GM18520 (cell line): Measurements from ENCODE around the gene IRX4.
"Not testable (repeated sequence)": the region's sequence is repeated elsewhere in the genome, so short reads cannot be mapped to it uniquely, and the experiment has no call there.

Source experiments
- ATAC-seq: cut with Tn5 transposase; IDR thresholded peaks from one replicate; pipeline ENCODE4 v1.9.1; 2021; ENCODE audit not compliant: unreplicated experiment

The IRX4 gene

DNA sequence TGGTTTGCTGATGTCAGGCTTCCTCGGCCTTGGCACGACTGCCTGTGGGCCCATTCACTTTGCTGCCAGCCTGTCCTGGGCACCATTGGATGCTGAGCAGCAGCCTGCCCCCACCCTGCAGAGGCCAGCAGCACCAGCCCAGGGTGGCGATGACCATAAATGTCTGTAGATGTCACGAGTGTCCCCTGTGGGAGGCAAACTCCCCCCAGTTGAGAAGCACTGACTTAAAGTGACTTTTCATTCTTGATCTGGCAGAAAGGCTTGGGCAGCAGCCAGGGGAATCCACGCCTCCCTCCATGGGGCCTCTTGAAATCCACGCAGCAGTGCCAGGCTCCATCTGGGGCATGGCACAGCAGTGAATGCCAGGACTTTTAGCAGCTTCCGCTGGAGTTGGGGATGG, 21.8 kb downstream of the IRX4 start:
- no peak for ATAC-seq

DNA sequence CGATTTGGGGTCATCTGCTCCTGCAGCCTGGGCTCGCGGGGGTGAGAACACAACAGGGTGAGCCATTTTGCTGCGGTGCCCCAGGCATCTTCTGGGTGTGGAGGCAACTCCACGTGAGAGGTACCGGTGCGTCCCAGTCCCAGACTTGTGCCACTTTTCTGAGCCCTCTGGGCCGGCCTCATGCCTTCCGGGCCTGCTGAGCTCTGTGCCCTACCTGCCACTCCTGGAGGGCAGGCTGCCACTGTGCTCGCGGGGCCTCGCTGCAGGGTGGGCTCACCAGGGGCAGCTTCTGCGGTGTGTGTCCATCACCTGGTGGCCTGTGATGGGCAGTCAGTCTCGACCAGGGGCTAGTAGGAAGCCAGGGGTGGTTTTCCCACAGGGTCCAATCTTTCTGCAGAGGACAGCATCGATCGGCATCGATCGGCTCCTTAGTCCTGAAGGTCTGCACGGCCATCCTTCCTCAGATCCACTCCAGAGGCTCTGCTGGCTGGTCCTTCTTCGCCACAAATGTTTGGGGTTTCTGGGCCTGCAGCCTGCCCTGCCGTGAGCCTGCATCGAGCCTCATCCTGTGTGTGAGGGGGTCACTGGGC, 22.6 kb downstream of the IRX4 start:
- no peak for ATAC-seq

DNA sequence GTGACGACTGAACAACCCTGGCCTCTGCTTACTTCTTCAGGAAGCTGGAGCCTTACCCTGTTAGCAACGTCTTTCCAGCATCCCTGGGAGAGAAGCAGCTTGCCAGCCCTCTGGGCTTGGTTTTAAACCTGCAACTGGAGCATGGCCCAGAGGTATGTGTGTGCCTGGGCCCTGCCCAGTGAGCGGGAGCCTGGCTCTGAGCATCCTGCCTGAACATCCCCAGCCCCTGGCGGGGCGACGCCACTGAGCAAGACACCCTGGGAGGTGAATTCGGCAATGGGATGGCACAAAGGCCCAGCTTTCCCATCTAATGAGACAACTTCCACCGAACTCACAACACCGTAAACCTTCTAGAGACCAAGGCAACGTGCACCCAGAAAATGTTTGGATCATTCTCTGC, 23.6 kb downstream of the IRX4 start:
- ATAC-seq = no peak

GRCh38 chr5:1858436-1858835, 24.3 kb downstream of the IRX4 start:
- no peak for ATAC-seq

GRCh38 chr5:1857256-1857600, 25.5 kb downstream of the IRX4 start:
- ATAC-seq = no peak

GRCh38 chr5:1856596-1857255, 26.0 kb downstream of the IRX4 start:
- no peak for ATAC-seq

DNA sequence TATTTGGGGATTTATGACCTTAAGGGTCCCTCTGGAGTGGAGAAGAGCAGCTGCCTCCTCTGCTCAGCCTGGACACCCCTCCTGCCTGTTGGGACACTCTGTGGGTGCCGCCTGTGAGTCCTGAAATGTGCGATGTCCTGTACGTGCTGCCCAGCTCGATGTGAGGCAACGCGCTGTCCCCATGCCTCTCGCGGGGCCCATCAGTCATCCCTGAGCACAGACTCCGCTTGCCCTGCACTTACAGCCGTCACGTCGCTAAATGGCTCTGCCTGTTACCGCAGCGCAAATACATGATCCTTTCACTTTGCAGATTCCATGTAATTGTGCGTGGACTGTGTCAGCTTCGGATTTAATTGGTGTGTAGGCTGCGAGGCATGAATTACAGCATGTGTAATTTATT, 27.1 kb downstream of the IRX4 start:
- no peak for ATAC-seq

DNA sequence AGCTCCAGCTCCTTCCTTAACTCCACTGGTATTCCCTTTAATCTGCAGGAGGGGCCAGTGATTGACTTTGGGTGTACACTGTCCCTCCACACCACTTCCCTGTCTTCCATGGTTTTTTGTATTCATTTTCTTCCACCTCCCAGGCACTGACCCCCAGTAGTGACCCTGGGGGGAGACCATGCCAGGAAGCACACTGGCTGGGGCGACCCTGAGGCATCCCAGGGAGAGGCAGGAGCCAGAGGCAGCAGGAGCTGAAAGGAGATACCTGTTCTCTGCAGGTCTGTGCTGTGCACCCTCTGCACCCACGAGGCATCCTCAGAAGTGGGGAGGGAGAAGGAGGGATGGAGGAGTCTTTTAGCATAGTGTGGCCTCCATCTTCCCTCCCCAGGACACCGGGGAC, 27.6 kb downstream of the IRX4 start:
- ATAC-seq = no peak

DNA sequence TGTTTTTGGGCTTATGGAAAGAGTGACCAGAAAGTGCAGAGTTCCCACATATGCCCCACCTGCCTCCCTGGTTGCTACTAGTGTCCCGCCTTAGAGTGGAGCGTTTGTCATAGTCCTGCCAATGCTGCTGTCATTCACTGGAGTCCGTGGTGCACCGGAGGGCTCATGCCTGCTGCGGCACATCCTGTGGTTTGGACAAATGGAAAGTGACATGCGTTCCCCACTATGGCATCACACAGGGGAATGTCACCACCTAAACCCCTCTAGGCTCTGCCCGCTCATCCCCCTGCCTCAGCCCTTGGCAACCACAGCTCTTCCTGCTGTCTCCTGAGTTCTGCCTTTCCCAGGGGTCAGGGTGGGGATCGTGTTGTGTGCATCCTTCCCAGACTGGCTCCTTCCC, 29.2 kb downstream of the IRX4 start:
- ATAC-seq = no peak

DNA sequence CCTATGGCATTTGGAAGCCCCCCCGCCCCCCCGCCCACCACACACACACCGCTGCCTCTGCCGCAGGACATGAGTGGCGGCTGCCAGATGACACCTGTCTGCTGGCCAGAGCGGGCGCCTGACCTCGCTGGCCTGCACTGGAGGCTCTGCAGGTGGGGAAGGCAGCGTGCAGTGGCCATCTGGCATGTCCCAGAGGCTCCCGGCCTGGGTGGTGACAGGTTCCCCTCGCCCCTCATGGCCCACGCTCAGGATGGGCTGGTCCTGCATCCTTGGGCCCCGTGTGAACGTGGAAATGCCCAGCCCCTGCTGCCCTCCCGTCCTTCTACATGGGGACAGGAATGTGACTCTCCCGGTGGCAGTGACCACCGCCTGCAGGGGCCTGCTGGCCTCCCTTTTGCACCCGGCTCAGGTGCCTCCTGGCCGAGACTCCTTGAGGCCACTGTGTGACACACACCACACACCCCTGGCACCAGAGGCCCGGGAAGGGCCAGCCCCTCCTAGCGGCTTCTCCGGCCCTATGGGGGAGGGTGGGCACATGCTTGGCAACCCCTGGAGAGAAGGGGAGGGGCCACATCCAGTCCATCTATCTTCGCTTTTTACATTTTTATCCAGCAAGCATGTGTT, 30.3 kb downstream of the IRX4 start:
- no peak for ATAC-seq

- ATAC-seq = no peak
Measured at GRCh38 chr5:1851290-1851934, 31.3 kb downstream of the IRX4 start.

DNA sequence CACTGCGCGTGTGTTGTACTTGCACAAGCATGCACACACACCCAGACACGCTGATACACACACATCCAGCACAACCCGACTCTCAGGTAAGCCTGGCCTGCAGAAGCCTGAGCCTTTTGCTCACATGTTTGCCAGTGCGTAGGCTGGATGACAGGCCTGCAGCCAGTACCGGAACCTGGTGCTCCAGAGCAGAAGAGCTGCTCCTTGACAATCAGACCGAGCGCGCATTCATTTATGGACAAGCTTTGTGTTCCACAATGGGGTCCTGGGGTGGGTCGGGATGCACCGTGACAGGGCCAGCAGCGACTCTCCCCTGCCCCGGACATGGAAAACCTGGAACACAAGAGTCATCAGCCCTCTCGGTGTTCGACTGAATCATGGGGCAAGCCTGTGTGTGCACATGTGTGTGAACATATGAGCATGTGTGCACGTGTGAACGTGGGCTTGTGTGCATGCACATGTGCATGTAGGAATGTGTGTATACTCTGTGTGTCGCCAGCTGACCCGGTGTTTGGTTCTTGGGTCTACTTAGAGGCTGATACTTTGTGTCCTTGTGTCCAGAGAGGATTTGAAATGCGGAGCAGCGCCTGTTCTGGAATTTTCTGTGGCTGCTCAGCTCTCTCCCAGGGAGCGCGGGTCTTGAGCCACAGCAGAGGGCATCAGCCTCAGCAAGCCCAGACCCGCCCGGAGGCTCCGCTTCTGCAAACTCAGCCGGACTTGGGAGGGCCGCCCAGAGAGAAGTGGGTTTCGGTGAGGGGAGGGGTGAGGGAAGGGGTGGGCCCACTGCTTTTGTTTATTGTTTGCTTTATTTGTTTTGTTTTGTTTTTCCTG, 32.2 kb downstream of the IRX4 start:
- ATAC-seq = no peak

DNA sequence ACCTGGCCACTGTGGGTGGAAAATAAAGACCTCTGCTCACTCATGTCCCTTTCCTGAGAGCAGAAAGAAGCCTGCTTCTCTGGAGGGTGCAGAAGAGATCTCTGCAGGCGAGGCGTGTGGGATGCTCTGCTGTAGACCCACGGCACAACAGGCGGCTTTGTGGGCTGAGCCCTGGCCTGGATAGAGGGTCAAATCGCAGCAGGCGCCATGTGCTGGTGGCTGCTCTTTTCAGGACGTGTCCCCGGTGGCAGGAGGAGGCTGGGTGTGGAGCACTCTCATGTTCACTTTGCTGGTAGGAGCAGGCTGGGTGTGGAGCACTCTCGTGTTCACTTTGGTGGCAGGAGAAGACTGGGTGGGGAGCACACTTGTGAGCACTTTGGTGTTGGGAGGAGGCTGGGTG, 35.1 kb downstream of the IRX4 start:
- ATAC-seq = no peak

- no peak for ATAC-seq
Measured at GRCh38 chr5:1847056-1847455, 35.7 kb downstream of the IRX4 start.

DNA sequence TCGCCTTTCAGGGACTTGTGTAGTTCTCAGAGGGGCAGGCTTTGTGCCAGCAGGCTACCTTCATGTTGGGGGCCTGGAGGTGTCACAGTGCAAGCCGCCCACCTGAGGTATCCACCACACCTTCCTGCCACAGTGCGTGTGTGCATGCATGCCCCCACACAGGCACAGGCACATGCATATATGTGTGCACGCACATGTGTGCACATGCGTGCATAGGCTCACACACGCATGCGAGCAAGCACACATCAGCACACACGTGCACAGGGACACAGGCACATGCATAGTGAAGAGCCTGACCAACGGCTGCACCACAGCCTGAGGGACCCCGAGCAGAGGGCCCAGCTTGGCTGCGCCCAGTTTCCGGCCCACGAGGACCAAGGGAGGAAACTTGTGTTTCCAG, 36.1 kb downstream of the IRX4 start:
- ATAC-seq = no peak

DNA sequence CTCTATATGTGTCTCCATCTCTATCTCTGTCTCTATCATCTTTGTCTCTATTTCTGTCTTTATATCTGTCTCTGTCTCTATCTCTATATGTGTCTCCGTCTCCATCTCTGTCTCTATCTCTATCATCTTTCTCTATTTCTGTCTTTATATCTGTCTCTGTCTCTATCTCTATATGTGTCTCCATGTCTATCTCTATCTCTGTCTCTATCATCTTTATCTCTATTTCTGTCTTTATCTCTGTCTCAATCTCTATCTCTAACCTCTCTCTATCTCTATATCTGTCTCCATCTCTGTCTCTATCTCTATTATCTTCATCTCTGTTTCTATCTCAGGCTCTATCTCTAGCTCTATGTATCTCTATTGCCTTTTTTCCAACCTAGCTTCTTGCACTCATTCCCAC, 37.0 kb downstream of the IRX4 start:
- ATAC-seq = no peak

DNA sequence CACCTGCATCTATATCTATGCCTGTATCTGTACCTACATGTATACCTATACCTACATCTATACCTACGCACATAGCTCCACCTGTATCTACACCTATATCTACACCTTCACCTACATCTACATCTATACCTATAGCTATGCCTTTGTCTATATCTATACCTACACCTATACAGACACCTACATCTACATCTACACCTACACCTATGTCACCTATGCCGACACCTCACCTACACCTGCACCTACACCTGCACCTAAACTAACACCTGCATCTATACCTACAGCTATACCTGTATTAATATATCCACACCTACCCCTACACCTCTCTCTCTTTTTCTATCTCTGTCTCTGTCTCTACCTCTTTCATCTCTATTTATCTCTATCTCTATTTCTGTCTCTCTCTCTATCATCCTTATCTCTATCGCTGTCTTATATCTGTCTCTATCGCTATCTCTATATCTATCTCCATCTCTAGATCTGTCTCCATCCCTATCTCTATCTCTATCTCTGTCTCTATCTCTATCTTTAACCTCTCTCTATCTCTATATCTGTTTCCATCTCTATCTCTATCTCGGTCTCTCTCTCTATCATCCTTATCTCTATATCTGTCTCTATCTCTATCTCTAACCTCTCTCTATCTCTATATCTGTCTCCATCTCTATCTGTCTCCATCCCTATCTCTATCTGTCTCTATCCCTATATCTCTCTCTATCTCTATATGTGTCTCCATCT, 37.9 kb downstream of the IRX4 start:
- no peak for ATAC-seq

- ATAC-seq = not testable (repeated sequence)
Measured at GRCh38 chr5:1843761-1844160, 39.0 kb downstream of the IRX4 start.

DNA sequence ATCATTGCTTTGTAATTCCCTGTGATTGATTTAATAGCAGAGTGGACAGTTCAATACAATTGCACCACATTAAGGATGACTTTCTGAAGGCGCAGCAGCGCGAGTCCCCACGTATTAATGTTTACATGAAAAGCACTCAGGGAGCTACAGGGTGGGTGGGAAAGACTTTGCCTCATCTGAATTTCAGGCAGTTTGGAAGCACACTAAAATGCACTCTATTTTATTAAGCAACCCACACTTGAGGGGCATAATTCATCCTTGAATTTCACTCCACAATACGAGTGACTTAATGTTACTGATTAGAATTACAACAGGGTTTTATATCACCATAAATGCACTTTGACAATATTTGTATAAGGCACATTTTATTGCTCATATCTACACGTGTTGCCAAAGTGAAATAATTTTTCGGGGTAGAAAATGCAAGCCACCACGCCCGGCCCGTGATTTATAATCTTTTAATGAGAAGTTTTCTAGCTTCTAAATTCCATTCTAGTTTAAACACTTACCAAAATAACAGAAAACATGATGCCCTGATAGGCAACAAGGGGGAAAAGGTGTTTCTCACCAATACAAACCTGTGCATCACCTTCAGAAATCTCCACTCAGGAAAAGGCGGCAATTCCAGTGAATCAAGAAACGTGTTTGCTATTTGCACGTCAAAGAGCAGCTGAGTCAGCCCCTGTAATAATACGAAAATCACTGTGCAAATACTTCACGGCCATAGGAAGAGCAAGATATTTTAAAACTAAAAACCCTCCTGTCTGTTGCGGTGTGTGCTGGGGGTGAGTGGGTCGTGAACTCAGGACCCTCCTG, 40.5 kb downstream of the IRX4 start:
- ATAC-seq = no peak
